ENCODE measurements around the gene PARP12. TPM values are rescaled to one million over a fixed set of nuclear protein-coding genes. Genes with fewer than 3 reads are reported as not detected.

The PARP12 gene
- total and polyA plus RNA-seq, 2 of the 8 experiments (the other 6 are each of a cell fraction or from before 2014, with no cell fraction given), result 9.0 to 21.5 TPM

DNA sequence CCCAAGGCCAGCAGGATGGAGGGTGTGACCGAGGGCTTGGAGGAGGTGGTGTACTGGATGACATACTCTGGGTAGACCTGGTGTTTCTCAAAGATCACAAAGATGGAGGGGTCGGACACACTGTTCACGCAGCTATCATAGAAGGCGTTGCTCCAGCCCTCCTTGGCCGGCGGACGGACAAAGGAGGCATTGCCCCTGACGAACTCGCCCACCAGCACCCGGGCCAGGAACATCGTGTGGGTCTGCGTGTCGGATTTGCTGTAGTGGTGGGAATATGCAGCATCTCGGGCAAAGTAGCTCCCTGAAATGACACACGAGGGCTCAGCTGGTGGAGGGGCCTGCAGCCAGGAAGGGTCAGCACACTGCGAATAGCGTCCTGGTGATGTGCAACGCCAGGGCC lies 38.2 kb downstream of the PARP12 start:
- H3K36me3 ChIP-seq (ENCODE audit: control insufficient read depth in 2 of 4, insufficient read depth in 4 of 4, low read length in 3 of 4), result no peaks in the 10 kb centered on the region
- no peak overlapping the region for H4K5ac ChIP-seq (ENCODE audit: insufficient read length, low read depth, low read length)
- H4K91ac ChIP-seq (replicated peaks; ENCODE audit: insufficient read length, low read length), result no peak overlapping the region
- CTCF ChIA-PET (ENCODE audit: partially characterized antibody), result no interaction called here
- FAIRE-seq (no peak), DNase-seq (ENCODE audit: low read depth in 1 of 2, low spot score in 2 of 2) (no peak)
- no peak overlapping the region for H3K14ac ChIP-seq (ENCODE audit: insufficient read length)
- H2BK120ac ChIP-seq (replicated peaks; ENCODE audit: low read depth, low read length), result no peak overlapping the region
- H3K4ac ChIP-seq (replicated peaks; ENCODE audit: insufficient read length, low read depth, low read length), result no peak overlapping the region
- H2AK5ac ChIP-seq (ENCODE audit: low read depth, low read length), result no peak overlapping the region
- no peak overlapping the region for H2BK12ac ChIP-seq (ENCODE audit: low read depth, low read length)
- H3K18ac ChIP-seq (ENCODE audit: extremely low read depth, low read length), result no peak overlapping the region
- POLR2A ChIA-PET (ENCODE audit: partially characterized antibody), result no interaction called here
- H2AFZ ChIP-seq (ENCODE audit: low read length), result no peak overlapping the region
- no peak overlapping the region for H3K27ac ChIP-seq (ENCODE audit: low read depth, low read length)
- H3K23ac ChIP-seq (ENCODE audit: insufficient read length), result no peak overlapping the region
- no peaks in the 10 kb centered on the region for H3K79me2 ChIP-seq (ENCODE audit: control insufficient read depth in 1 of 2, insufficient read depth in 2 of 2, low read length in 2 of 2)
- H3K79me1 ChIP-seq (ENCODE audit: low read depth, low read length), result 0 out of 2 replicates have a peak, but pooled peaks cover 2% of the 10 kb centered on the region
- H3K9ac ChIP-seq (replicated peaks in 1 of 4; ENCODE audit: extremely low read depth in 1 of 4, low read depth in 3 of 4, low read length in 3 of 4), result no peak overlapping the region
- H3K4me2 ChIP-seq (ENCODE audit: insufficient read depth in 1 of 2, low read depth in 2 of 2, low read length in 2 of 2), result no peak overlapping the region
- no peak overlapping the region for H3K4me3 ChIP-seq (ENCODE audit: extremely low read depth in 1 of 4, insufficient read depth in 2 of 4, low read depth in 3 of 4, low read length in 4 of 4)
- H2BK5ac ChIP-seq (ENCODE audit: low read depth, low read length), result no peak overlapping the region
- no peak overlapping the region for H2BK20ac ChIP-seq (ENCODE audit: low read length)
- H2BK15ac ChIP-seq (ENCODE audit: low read length), result no peak overlapping the region
- no peaks in the 10 kb centered on the region for H3K9me3 ChIP-seq (ENCODE audit: insufficient read depth in 2 of 2, low read depth in 1 of 2, low read length in 1 of 2)
- H3K4me1 ChIP-seq (replicated peaks in 1 of 4; ENCODE audit: control insufficient read depth in 3 of 4, insufficient read depth in 4 of 4, low read length in 3 of 4), result no peaks in the 10 kb centered on the region
- no peak overlapping the region for H3K56ac ChIP-seq (replicated peaks; ENCODE audit: insufficient read length, low read depth, low read length)
- H4K8ac ChIP-seq (ENCODE audit: extremely low read depth, insufficient read depth, low read length), result no peak overlapping the region
- 93% methylated on average over 16 of the region's 18 CpGs; no CpG with 5 or more reads in 1 of the 2 experiments for WGBS, 2 experiments (ENCODE audit: extremely low coverage in 1 of 2, insufficient coverage in 1 of 2, insufficient read length in 1 of 2, insufficient replicate concordance in 2 of 2, low coverage in 1 of 2, low lambda C conversion rate in 2 of 2, missing lambda C conversion rate in 1 of 2)
- no peaks in the 10 kb centered on the region for H3K23me2 ChIP-seq (ENCODE audit: low read depth, low read length)
- no peaks in the 10 kb centered on the region for H3K27me3 ChIP-seq (replicated peaks in 1 of 4; ENCODE audit: control insufficient read depth in 3 of 4, extremely low read depth in 1 of 4, insufficient read depth in 3 of 4, low read length in 3 of 4)
- no peaks in the 10 kb centered on the region for H4K20me1 ChIP-seq (replicated peaks in 1 of 2; ENCODE audit: control insufficient read depth in 1 of 2, insufficient read depth in 2 of 2, low read length in 2 of 2)
- TF ChIP-seq MAFK (IDR thresholded peaks at IDR 0.05; ENCODE audit: low read depth, low read length) (no peak), KDM5A (IDR thresholded peaks at IDR 0.05; ENCODE audit: low read length) (no peak), ZNF274 (IDR thresholded peaks at IDR 0.05; ENCODE audit: borderline replicate concordance, extremely low read depth, low read length) (no peak), POLR2AphosphoS5 (IDR thresholded peaks at IDR 0.05; ENCODE audit: low read depth, low read length) (no peak), CHD1 (IDR thresholded peaks at IDR 0.05; ENCODE audit: low read depth, low read length) (no peak), SP4 (IDR thresholded peaks at IDR 0.05; ENCODE audit: low read length) (no peak), CREB1 (IDR thresholded peaks at IDR 0.05) (no peak), BACH1 (IDR thresholded peaks at IDR 0.05; ENCODE audit: low read length) (no peak), FOSL1 (IDR thresholded peaks at IDR 0.05; ENCODE audit: insufficient read depth, low read depth, low read length) (no peak), SIRT6 (IDR thresholded peaks at IDR 0.05; ENCODE audit: low read length) (no peak), KDM1A (IDR thresholded peaks at IDR 0.05; ENCODE audit: borderline replicate concordance, low read length) (no peak), CTBP2 (IDR thresholded peaks at IDR 0.05; ENCODE audit: borderline replicate concordance, insufficient read depth, insufficient read length, low read length) (no peak), EGR1 (IDR thresholded peaks at IDR 0.05; ENCODE audit: borderline replicate concordance, low read depth, low read length) (no peak)
- TF ChIP-seq, protein P1, sequence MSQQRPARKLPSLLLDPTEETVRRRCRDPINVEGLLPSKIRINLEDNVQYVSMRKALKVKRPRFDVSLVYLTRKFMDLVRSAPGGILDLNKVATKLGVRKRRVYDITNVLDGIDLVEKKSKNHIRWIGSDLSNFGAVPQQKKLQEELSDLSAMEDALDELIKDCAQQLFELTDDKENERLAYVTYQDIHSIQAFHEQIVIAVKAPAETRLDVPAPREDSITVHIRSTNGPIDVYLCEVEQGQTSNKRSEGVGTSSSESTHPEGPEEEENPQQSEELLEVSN (IDR thresholded peaks at IDR 0.05), result no peak
- TF ChIP-seq, protein P2, sequence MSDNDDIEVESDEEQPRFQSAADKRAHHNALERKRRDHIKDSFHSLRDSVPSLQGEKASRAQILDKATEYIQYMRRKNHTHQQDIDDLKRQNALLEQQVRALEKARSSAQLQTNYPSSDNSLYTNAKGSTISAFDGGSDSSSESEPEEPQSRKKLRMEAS (IDR thresholded peaks at IDR 0.05), result no peak

Data from H1 (cell line).